ENCODE results near the gene HOXB8. TPM values are rescaled to one million over a fixed set of nuclear protein-coding genes. Genes with fewer than 3 reads are reported as not detected.
A peak's percentile ranks its signal among the peaks of the same experiment; 100 is the strongest.

The HOXB8 gene
- total and polyA plus RNA-seq, 2 experiments from 2014 or later, result not detected

DNA sequence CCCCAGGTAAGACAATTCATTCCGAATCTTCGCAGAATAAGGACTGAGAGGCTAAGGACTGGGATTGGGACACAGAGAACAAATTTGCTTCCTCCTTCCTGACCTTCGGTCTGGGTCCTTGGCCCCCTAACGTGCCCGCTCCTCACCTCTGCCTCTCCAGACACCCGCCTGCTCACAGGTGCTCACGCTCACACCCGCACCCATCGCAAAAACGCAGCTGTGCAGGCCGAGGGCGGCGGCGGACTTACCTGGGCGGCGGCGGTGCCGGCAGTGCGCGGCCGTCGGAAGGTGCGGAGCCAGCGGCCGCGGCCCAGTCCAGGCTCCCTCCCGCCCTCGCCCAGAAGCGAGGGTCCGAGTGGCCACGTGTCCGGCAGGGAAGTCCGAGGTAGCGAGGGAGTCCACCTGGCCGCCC lies 18.2 kb upstream of the HOXB8 start:
- Histone ChIP-seq H3K4me3 (peak overlapping the region; percentile 35; the same call in 1 of the 2 replicates), H3K4me1 (ENCODE audit: insufficient read depth) (peaks cover 31% of the 10 kb centered on the region), H3K27ac (ENCODE audit: low read depth) (no peak overlapping the region), H3K9me2 (ENCODE audit: insufficient read depth) (no peaks in the 10 kb centered on the region), H3K27me3 (ENCODE audit: insufficient read depth) (peaks cover 100% of the 10 kb centered on the region), H3K4me2 (peak overlapping the region; percentile 62; the same call in 1 of the 2 replicates), H3F3A (replicated peaks; ENCODE audit: low read depth) (peaks cover 46% of the 10 kb centered on the region), H3K79me2 (replicated peaks; ENCODE audit: insufficient read depth) (no peaks in the 10 kb centered on the region), H2AFZ (no peak overlapping the region; the same call in 1 of the 2 replicates), H3K36me3 (ENCODE audit: insufficient read depth) (no peaks in the 10 kb centered on the region), H4K20me1 (replicated peaks; ENCODE audit: insufficient read depth) (peaks cover 76% of the 10 kb centered on the region)
- Mint-ChIP-seq H3K27me3 (ENCODE audit: insufficient read depth, low read depth, poor library complexity) (peaks cover 100% of the 10 kb centered on the region), H3K36me3 (ENCODE audit: low read depth) (no peaks in the 10 kb centered on the region), H3K4me1 (peaks cover 10% of the 10 kb centered on the region), H3K9me3 (peaks cover 3% of the 10 kb centered on the region; the same call in 2 of the 3 replicates), H3K4me3 (no peak overlapping the region; the same call in 2 of the 3 replicates), H3K27ac (no peak overlapping the region)
- TF ChIP-seq STAT1 (IDR thresholded peaks at IDR 0.05; ENCODE audit: unreplicated experiment) (no peak), EZH2 (IDR thresholded peaks at IDR 0.05; ENCODE audit: low read depth, unreplicated experiment) (peak; percentile 77)
- TF ChIP-seq, protein P1, sequence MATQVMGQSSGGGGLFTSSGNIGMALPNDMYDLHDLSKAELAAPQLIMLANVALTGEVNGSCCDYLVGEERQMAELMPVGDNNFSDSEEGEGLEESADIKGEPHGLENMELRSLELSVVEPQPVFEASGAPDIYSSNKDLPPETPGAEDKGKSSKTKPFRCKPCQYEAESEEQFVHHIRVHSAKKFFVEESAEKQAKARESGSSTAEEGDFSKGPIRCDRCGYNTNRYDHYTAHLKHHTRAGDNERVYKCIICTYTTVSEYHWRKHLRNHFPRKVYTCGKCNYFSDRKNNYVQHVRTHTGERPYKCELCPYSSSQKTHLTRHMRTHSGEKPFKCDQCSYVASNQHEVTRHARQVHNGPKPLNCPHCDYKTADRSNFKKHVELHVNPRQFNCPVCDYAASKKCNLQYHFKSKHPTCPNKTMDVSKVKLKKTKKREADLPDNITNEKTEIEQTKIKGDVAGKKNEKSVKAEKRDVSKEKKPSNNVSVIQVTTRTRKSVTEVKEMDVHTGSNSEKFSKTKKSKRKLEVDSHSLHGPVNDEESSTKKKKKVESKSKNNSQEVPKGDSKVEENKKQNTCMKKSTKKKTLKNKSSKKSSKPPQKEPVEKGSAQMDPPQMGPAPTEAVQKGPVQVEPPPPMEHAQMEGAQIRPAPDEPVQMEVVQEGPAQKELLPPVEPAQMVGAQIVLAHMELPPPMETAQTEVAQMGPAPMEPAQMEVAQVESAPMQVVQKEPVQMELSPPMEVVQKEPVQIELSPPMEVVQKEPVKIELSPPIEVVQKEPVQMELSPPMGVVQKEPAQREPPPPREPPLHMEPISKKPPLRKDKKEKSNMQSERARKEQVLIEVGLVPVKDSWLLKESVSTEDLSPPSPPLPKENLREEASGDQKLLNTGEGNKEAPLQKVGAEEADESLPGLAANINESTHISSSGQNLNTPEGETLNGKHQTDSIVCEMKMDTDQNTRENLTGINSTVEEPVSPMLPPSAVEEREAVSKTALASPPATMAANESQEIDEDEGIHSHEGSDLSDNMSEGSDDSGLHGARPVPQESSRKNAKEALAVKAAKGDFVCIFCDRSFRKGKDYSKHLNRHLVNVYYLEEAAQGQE (IDR thresholded peaks at IDR 0.05; ENCODE audit: unreplicated experiment), result no peak
- DNase-seq (ENCODE audit: low spot score) (peak; percentile 46), ATAC-seq (peak; percentile 20)

DNA sequence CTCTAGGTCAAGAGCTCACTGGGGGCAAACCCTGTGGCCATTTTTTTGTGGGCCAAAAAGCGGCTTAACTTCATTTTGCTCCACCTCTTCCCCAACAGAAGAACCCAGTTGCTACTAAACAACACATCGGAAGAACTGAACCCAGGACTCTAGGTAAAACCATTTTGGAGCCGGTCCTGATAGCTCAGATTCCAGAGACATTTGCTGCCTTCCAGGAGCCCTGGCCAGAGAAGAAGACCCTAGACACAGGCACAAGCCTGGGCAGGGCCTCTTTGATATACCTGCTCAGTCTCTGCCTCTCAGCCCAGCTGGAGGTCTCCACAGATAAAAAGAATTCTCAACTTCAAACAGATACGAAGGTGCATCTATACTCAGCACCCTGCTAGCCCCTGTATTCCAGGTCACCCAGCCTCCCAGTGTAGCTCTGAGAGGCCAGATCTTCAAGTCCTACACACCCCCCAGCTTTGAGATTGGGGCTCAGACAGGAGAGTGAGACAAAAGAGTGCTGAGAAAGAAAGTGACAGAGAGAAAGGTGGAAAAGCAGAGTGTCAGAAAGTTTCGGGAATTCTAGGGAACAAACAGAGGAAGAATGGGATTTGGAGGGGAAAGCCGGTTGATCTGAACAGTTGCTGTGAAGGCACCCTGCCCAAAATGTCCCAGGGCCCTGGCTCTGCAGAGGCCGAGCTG lies 17.6 kb upstream of the HOXB8 start:
- H3K9me3 Mint-ChIP-seq, result peaks cover 3% of the 10 kb centered on the region; the same call in 2 of the 3 replicates
- peaks cover 10% of the 10 kb centered on the region for H3K4me1 Mint-ChIP-seq
- H3K4me3 ChIP-seq, result peak overlapping the region; percentile 35; the same call in 1 of the 2 replicates
- H3K9me2 ChIP-seq (ENCODE audit: insufficient read depth), result no peaks in the 10 kb centered on the region
- ATAC-seq, result peak; percentile 5; the same call in 2 of the 3 replicates
- H3K27ac Mint-ChIP-seq, result no peak overlapping the region
- TF ChIP-seq, protein P2, sequence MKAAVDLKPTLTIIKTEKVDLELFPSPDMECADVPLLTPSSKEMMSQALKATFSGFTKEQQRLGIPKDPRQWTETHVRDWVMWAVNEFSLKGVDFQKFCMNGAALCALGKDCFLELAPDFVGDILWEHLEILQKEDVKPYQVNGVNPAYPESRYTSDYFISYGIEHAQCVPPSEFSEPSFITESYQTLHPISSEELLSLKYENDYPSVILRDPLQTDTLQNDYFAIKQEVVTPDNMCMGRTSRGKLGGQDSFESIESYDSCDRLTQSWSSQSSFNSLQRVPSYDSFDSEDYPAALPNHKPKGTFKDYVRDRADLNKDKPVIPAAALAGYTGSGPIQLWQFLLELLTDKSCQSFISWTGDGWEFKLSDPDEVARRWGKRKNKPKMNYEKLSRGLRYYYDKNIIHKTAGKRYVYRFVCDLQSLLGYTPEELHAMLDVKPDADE (IDR thresholded peaks at IDR 0.05), result no peak
- peak; percentile 93 for TF ChIP-seq EZH2 (IDR thresholded peaks at IDR 0.05; ENCODE audit: low read depth, unreplicated experiment)
- TF ChIP-seq STAT1 (IDR thresholded peaks at IDR 0.05; ENCODE audit: unreplicated experiment), result no peak
- no peak for TF ChIP-seq ZNF114 (CRISPR knock-in tag; IDR thresholded peaks at IDR 0.05)
- peak overlapping the region; percentile 62; the same call in 1 of the 2 replicates for H3K4me2 ChIP-seq
- no peak overlapping the region for H3K27ac ChIP-seq (ENCODE audit: low read depth)
- H3K4me3 Mint-ChIP-seq, result peak overlapping the region; percentile 31; the same call in 1 of the 3 replicates
- H3K79me2 ChIP-seq (replicated peaks; ENCODE audit: insufficient read depth), result no peaks in the 10 kb centered on the region
- no peaks in the 10 kb centered on the region for H3K36me3 Mint-ChIP-seq (ENCODE audit: low read depth)
- no peak overlapping the region for H2AFZ ChIP-seq
- DNase-seq (ENCODE audit: low spot score), result peak; percentile 11
- H4K20me1 ChIP-seq (replicated peaks; ENCODE audit: insufficient read depth), result peaks cover 78% of the 10 kb centered on the region
- H3F3A ChIP-seq (replicated peaks; ENCODE audit: low read depth), result peaks cover 46% of the 10 kb centered on the region
- H3K4me1 ChIP-seq (ENCODE audit: insufficient read depth), result peaks cover 31% of the 10 kb centered on the region
- H3K36me3 ChIP-seq (ENCODE audit: insufficient read depth), result no peaks in the 10 kb centered on the region
- H3K27me3 ChIP-seq (ENCODE audit: insufficient read depth), result peaks cover 100% of the 10 kb centered on the region
- H3K27me3 Mint-ChIP-seq (ENCODE audit: insufficient read depth, low read depth, poor library complexity), result peaks cover 100% of the 10 kb centered on the region
